SK-N-SH (cell line): ENCODE data around the gene FNDC3B.

Source experiments
- NRF1 ChIP-seq: IDR thresholded peaks from 2 replicates; pipeline ENCODE4 v1.6.1; 2012; ENCODE audit warnings: low read depth, mild to moderate bottlenecking, low read length
- TEAD4 ChIP-seq: IDR thresholded peaks from 2 replicates; pipeline ENCODE4 v1.4.0; 2012; ENCODE audit warnings: mild to moderate bottlenecking, borderline replicate concordance; ENCODE audit not compliant: insufficient read depth
- TF ChIP-seq, protein P1 (sequence below): fragments of 150-350 bp; IDR thresholded peaks from 2 replicates; pipeline ENCODE4 v1.6.1; 2017; ENCODE audit warnings: antibody characterized with exemption, low read length, low read depth, borderline replicate concordance
- TF ChIP-seq, protein P2 (sequence below): fragments of 200-600 bp; sonication (generic); IDR thresholded peaks from 2 replicates; pipeline ENCODE4 v1.6.1; 2017; ENCODE audit warnings: antibody characterized with exemption, mild to moderate bottlenecking, moderate library complexity

DNA sequence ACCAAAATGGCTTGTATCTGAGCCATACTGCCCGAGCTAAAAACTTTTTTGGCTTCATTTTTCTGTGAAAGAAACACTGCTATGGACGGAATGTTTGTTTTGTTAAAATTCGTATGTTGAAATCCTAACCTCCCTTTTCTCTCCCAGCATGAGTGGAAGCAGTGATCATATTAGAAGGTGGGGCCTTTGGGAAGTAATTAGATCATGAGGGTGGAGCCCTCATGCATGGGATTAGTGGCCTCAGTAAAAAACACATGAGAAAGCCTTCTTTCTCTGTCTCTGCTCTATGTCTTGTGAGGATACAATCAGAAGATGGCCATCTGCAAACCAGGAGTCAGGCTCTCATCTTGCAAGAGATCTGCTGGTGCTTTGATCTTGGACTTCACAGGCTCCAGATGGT, 7.4 kb upstream of the FNDC3B start:
- TF ChIP-seq NRF1 (no peak), TEAD4 (no peak)
- TF ChIP-seq, protein P1, sequence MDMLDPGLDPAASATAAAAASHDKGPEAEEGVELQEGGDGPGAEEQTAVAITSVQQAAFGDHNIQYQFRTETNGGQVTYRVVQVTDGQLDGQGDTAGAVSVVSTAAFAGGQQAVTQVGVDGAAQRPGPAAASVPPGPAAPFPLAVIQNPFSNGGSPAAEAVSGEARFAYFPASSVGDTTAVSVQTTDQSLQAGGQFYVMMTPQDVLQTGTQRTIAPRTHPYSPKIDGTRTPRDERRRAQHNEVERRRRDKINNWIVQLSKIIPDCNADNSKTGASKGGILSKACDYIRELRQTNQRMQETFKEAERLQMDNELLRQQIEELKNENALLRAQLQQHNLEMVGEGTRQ = no peak
- TF ChIP-seq, protein P2, sequence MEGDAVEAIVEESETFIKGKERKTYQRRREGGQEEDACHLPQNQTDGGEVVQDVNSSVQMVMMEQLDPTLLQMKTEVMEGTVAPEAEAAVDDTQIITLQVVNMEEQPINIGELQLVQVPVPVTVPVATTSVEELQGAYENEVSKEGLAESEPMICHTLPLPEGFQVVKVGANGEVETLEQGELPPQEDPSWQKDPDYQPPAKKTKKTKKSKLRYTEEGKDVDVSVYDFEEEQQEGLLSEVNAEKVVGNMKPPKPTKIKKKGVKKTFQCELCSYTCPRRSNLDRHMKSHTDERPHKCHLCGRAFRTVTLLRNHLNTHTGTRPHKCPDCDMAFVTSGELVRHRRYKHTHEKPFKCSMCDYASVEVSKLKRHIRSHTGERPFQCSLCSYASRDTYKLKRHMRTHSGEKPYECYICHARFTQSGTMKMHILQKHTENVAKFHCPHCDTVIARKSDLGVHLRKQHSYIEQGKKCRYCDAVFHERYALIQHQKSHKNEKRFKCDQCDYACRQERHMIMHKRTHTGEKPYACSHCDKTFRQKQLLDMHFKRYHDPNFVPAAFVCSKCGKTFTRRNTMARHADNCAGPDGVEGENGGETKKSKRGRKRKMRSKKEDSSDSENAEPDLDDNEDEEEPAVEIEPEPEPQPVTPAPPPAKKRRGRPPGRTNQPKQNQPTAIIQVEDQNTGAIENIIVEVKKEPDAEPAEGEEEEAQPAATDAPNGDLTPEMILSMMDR = no peak
